Fibroblast of lung (primary cell): ENCODE measurements around the gene LBH. TPM values are rescaled to one million over a fixed set of nuclear protein-coding genes. Genes with fewer than 3 reads are reported as not detected.

ENCODE experiments used
- DNase-seq, 2 donors: peaks; one replicate each; pipeline versions ENCODE4 v3.0.0 to v3.0.0-alpha.2; 2010; ENCODE audit warnings: low read depth in 2 of 2
- H2AFZ ChIP-seq: 2 replicates; pipeline ENCODE4 v1.5.1; 2012; ENCODE audit warnings: low read length, control low read depth, inconsistent platforms
- H3K27ac ChIP-seq: 2 replicates; pipeline ENCODE4 v1.5.1; 2011; ENCODE audit warnings: low read length, control low read depth; ENCODE audit not compliant: insufficient read depth
- H3K27me3 ChIP-seq: 2 replicates; pipeline ENCODE4 v1.5.1; 2011; ENCODE audit warnings: mild to moderate bottlenecking, low read length; ENCODE audit not compliant: control insufficient read depth, insufficient read depth
- H3K36me3 ChIP-seq: 2 replicates; pipeline ENCODE4 v1.5.1; 2011; ENCODE audit warnings: low read length; ENCODE audit not compliant: control insufficient read depth, insufficient read depth
- H3K4me1 ChIP-seq: 2 replicates; pipeline ENCODE4 v1.5.1; 2011; ENCODE audit warnings: low read length; ENCODE audit not compliant: control insufficient read depth, insufficient read depth; ENCODE audit errors: extremely low read depth
- H3K4me2 ChIP-seq: 2 replicates; pipeline ENCODE4 v1.5.1; 2011; ENCODE audit warnings: low read length, control low read depth; ENCODE audit not compliant: insufficient read depth; ENCODE audit errors: extremely low read depth
- H3K4me3 ChIP-seq, 4 experiments: fragments of 200-600 bp in 1 of 4; sonication (generic) in 1 of 4; replicated peaks in 1 of 4; 2 replicates each; pipeline ENCODE4 v1.5.1; 2011 to 2016; ENCODE audit warnings: low read length in 4 of 4, low read depth in 3 of 4, mild to moderate bottlenecking in 3 of 4, control low read depth in 2 of 4, inconsistent platforms in 1 of 4, mixed read lengths in 1 of 4; ENCODE audit not compliant: insufficient read depth in 1 of 4; ENCODE audit errors: control extremely low read depth in 1 of 4
- H3K79me2 ChIP-seq: 2 replicates; pipeline ENCODE4 v1.5.1; 2012; ENCODE audit warnings: mild to moderate bottlenecking, low read length, inconsistent platforms; ENCODE audit not compliant: control insufficient read depth, insufficient read depth
- H3K9ac ChIP-seq: 2 replicates; pipeline ENCODE4 v1.5.1; 2011; ENCODE audit warnings: mild to moderate bottlenecking, low read length, control low read depth; ENCODE audit not compliant: insufficient read depth
- H3K9me3 ChIP-seq: 2 replicates; pipeline ENCODE4 v1.5.1; 2012; ENCODE audit warnings: low read depth, low read length; ENCODE audit not compliant: control insufficient read depth, insufficient read depth
- H4K20me1 ChIP-seq: 2 replicates; pipeline ENCODE4 v1.5.1; 2011; ENCODE audit warnings: low read length; ENCODE audit not compliant: control insufficient read depth, insufficient read depth; ENCODE audit errors: extremely low read depth
- CTCF ChIP-seq, 2 donors: IDR thresholded peaks in 1 of 2; conservative IDR thresholded peaks in 1 of 2; 1 replicate in 1 of 2; 2 replicates in 1 of 2; pipeline ENCODE4 v1.5.1; 2011 to 2012; ENCODE audit warnings: low read length in 2 of 2, control low read depth in 1 of 2, inconsistent platforms in 1 of 2, low read depth in 1 of 2, mild to moderate bottlenecking in 1 of 2
- EZH2 ChIP-seq: IDR thresholded peaks from 2 replicates; pipeline ENCODE4 v1.5.1; 2012; ENCODE audit warnings: low read length, control low read depth, mild to moderate bottlenecking; ENCODE audit errors: missing control alignments
- polyA plus RNA-seq, 2 donors: library from polyadenylated mRNA; depleted of rRNA in 1 of 2; stranded (reverse) in 1 of 2; unstranded in 1 of 2; fragments of >200 nt; gene quantifications; 2 replicates each; pipeline ENCODE4 v1.2.1, GENCODE V29; 2011 to 2012; ENCODE audit warnings: missing spikeins in 1 of 2
- total RNA-seq: library from RNA; depleted of rRNA; stranded (reverse); fragments of >200 nt; gene quantifications from 2 replicates; pipeline ENCODE4 v1.2.1, GENCODE V29; 2014

LBH gene
- total and polyA plus RNA-seq, 2 donors (not counting 1 experiment from before 2014, with no cell fraction given), result 604 to 926 TPM

- H2AFZ ChIP-seq, result no peak overlapping the region
- H3K9ac ChIP-seq, result no peak overlapping the region
- H3K27me3 ChIP-seq, result no peaks in the 10 kb centered on the region
- DNase-seq, result no peak
- peaks cover 11% of the 10 kb centered on the region for H3K4me1 ChIP-seq
- H3K79me2 ChIP-seq, result no peaks in the 10 kb centered on the region
- no peak for TF ChIP-seq EZH2
- no peak for TF ChIP-seq CTCF (conservative IDR thresholded peaks at IDR 0.05 in 1 of 2, IDR thresholded peaks at IDR 0.05 in 1 of 2; ENCODE audit: low read depth in 1 of 2, low read length in 2 of 2)
- H3K9me3 ChIP-seq, result no peaks in the 10 kb centered on the region
- no peaks in the 10 kb centered on the region for H4K20me1 ChIP-seq
- no peak overlapping the region for H3K27ac ChIP-seq
- H3K4me2 ChIP-seq, result no peak overlapping the region
- H3K4me3 ChIP-seq, result no peak overlapping the region
- H3K36me3 ChIP-seq, result no peaks in the 10 kb centered on the region
These were observed 9.3 kb upstream of the LBH start for GRCh38 chr2:30222031-30222430.

GRCh38 chr2:30222636-30223360 lies 8.5 kb upstream of the LBH start:
- Histone ChIP-seq H3K27me3 (no peaks in the 10 kb centered on the region), H3K4me3 (no peak overlapping the region)

GRCh38 chr2:30223413-30223874 lies 7.9 kb upstream of the LBH start:
- Histone ChIP-seq H4K20me1 (no peaks in the 10 kb centered on the region), H3K9me3 (no peaks in the 10 kb centered on the region), H3K79me2 (no peaks in the 10 kb centered on the region), H3K9ac (no peak overlapping the region), H3K4me3 (no peak overlapping the region), H2AFZ (no peak overlapping the region), H3K4me1 (peaks cover 11% of the 10 kb centered on the region), H3K27ac (no peak overlapping the region), H3K27me3 (no peaks in the 10 kb centered on the region), H3K36me3 (no peaks in the 10 kb centered on the region), H3K4me2 (no peak overlapping the region)
- DNase-seq, result no peak
- TF ChIP-seq EZH2 (no peak), CTCF (conservative IDR thresholded peaks at IDR 0.05 in 1 of 2, IDR thresholded peaks at IDR 0.05 in 1 of 2; ENCODE audit: low read depth in 1 of 2, low read length in 2 of 2) (no peak)

More at GRCh38 chr2:30222636-30223360, 8.5 kb upstream of the LBH start:
- H3K9me3 ChIP-seq, result no peaks in the 10 kb centered on the region
- no peak overlapping the region for H2AFZ ChIP-seq
- H3K36me3 ChIP-seq, result no peaks in the 10 kb centered on the region
- H3K27ac ChIP-seq, result no peak overlapping the region
- DNase-seq, result no peak
- H3K4me1 ChIP-seq, result peaks cover 11% of the 10 kb centered on the region
- no peak overlapping the region for H3K9ac ChIP-seq
- H3K79me2 ChIP-seq, result no peaks in the 10 kb centered on the region
- H3K4me2 ChIP-seq, result no peak overlapping the region
- H4K20me1 ChIP-seq, result no peaks in the 10 kb centered on the region
- TF ChIP-seq CTCF (conservative IDR thresholded peaks at IDR 0.05 in 1 of 2, IDR thresholded peaks at IDR 0.05 in 1 of 2; ENCODE audit: low read depth in 1 of 2, low read length in 2 of 2), result no peak
- TF ChIP-seq EZH2, result no peak
